Body of pancreas (tissue), 4 donors: Measurements from ENCODE around the gene NUF2. TPM values are rescaled to one million over a fixed set of nuclear protein-coding genes. Genes with fewer than 3 reads are reported as not detected.
"Not testable (repeated sequence)": the region's sequence is repeated elsewhere in the genome, so short reads cannot be mapped to it uniquely, and the experiment has no call there.

Experiments used
- ATAC-seq: fragments of 150-250 bp; one replicate; pipeline ENCODE4 v1.9.1; 2016
- DNase-seq, 4 donors: peaks; one replicate each; pipeline ENCODE4 v3.0.0-alpha.2; 2019
- H3K27ac ChIP-seq, 4 donors: fragments of 200-600 bp; sonication (generic); 1 replicate in 3 of 4; 2 replicates in 1 of 4; pipeline versions ENCODE4 v1.5.1 to v1.6.1; 2016 to 2019; ENCODE audit warnings: mild to moderate bottlenecking in 1 of 4, mixed read lengths in 1 of 4, moderate library complexity in 1 of 4
- H3K27me3 ChIP-seq, 2 donors: fragments of 200-600 bp; sonication (generic); one replicate each; pipeline ENCODE4 v1.6.0; 2016; ENCODE audit warnings: mild to moderate bottlenecking in 1 of 2
- H3K36me3 ChIP-seq, 2 donors: fragments of 200-600 bp; sonication (generic); replicated peaks in 1 of 2; 2 replicates each; pipeline ENCODE4 v1.5.1; 2016; ENCODE audit warnings: low read depth in 2 of 2; ENCODE audit not compliant: insufficient read depth in 1 of 2
- H3K4me1 ChIP-seq: fragments of 200-600 bp; sonication (generic); one replicate; pipeline ENCODE4 v1.6.0; 2016
- H3K4me3 ChIP-seq, 2 donors: fragments of 200-600 bp; sonication (generic); 1 replicate in 1 of 2; 2 replicates in 1 of 2; pipeline ENCODE4 v1.5.1; 2016 to 2019
- H3K9me3 ChIP-seq, 3 donors: fragments of 200-600 bp; sonication (generic); 1 replicate in 2 of 3; 2 replicates in 1 of 3; pipeline ENCODE4 v1.5.1; 2016
- POLR2A ChIP-seq, 3 donors: fragments of 450-650 bp; IDR thresholded peaks; one replicate each; pipeline ENCODE4 v1.6.1; 2016; ENCODE audit warnings: antibody characterized with exemption in 3 of 3, mild to moderate bottlenecking in 2 of 3
- WGBS, 2 donors: methylation state at CpG; one replicate each; pipeline ENCODE4 v1.1.5; 2017; 5-methylcytosine and 5-hydroxymethylcytosine counted together
- intact Hi-C: fragments of 100-400 bp; cut with DNase I; formaldehyde crosslinking; loops from one replicate; pipeline ENCODE4 v1.15.1; 2023
- total RNA-seq, 2 donors: library from RNA; depleted of rRNA; stranded (reverse); fragments of >200 nt; gene quantifications; one replicate each; pipeline ENCODE4 v1.1.0, GENCODE V29; 2016
- TF ChIP-seq, protein P1 (sequence below), 7 experiments: fragments of 450-650 bp in 4 of 7; fragments of 200-600 bp in 3 of 7; sonication (generic) in 3 of 7; IDR thresholded peaks; one replicate each; pipeline ENCODE4 v1.5.1; 2016 to 2019; ENCODE audit warnings: antibody characterized with exemption in 7 of 7

NUF2 gene
- total RNA-seq, 2 donors from 2014 or later: 0.66 TPM; not detected in 1

DNA sequence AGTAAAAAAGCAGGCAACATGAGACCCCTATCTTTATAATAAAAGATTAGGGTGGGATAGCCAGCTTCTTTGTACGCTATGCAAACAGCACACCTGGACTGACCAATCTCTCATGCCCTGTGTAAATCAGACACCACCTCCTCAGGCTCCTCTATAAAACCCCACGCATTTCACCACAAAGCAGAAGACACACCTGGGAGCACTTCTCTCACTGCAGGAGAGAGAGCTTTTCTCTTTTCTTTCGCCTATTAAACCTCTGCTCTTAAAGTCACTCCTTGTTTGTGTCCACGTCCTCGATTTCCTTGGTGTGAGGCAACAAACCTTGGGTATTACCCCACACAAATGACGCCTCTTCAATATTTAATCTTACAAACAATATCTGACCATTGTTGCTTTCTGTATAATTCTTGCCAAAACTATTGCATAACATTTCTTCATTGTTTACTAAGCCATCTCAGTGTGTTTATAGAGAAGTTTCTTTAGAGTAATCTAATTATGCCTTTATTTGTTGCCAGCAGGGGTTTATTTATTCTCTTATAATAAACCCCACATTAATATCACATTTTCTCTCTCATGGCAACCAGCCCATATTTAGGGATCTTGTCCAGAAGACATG is 31.6 kb upstream of the NUF2 start:
- no peak overlapping the region for H3K27ac ChIP-seq
- H3K27me3 ChIP-seq: no peaks in the 10 kb centered on the region
- H3K4me1 ChIP-seq: no peaks in the 10 kb centered on the region
- H3K9me3 ChIP-seq: no peaks in the 10 kb centered on the region
- intact Hi-C loops: no loop called here
- H3K4me3 ChIP-seq: no peak overlapping the region
- no peaks in the 10 kb centered on the region for H3K36me3 ChIP-seq
- peak; percentile 42 for ATAC-seq
- WGBS, 2 donors: 54 to 63% methylated on average over 6 of the region's 6 CpGs
- no peak for TF ChIP-seq POLR2A (IDR thresholded peaks at IDR 0.05)
- TF ChIP-seq, protein P1, sequence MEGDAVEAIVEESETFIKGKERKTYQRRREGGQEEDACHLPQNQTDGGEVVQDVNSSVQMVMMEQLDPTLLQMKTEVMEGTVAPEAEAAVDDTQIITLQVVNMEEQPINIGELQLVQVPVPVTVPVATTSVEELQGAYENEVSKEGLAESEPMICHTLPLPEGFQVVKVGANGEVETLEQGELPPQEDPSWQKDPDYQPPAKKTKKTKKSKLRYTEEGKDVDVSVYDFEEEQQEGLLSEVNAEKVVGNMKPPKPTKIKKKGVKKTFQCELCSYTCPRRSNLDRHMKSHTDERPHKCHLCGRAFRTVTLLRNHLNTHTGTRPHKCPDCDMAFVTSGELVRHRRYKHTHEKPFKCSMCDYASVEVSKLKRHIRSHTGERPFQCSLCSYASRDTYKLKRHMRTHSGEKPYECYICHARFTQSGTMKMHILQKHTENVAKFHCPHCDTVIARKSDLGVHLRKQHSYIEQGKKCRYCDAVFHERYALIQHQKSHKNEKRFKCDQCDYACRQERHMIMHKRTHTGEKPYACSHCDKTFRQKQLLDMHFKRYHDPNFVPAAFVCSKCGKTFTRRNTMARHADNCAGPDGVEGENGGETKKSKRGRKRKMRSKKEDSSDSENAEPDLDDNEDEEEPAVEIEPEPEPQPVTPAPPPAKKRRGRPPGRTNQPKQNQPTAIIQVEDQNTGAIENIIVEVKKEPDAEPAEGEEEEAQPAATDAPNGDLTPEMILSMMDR (IDR thresholded peaks at IDR 0.05): no peak
- DNase-seq: peak in 1 of 4 donors; percentile 2

DNA sequence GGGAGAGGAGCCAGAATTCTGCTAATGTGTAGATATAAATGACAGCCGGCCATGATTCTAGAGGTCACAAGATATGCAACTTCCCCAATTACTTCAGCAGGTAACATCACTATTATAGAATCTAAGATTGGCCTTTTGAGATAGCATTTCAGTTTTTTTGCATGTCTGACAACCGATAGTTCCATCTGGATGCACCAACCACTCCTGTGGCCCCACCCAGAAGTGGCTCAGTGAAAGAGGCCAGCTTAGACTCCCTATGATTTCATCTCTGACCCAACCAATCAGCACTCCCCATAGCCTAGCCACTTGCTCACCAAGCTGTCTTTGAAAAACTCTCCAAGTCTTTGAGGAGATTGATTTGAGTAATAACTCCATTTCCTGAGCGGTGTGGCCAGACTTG is 30.3 kb upstream of the NUF2 start:
- no peak for DNase-seq
- 87 to 93% methylated on average over 3 of the region's 3 CpGs for WGBS, 2 donors
- H3K27me3 ChIP-seq: no peaks in the 10 kb centered on the region
- H3K36me3 ChIP-seq: no peaks in the 10 kb centered on the region
- TF ChIP-seq, protein P1 (IDR thresholded peaks at IDR 0.05): no peak
- TF ChIP-seq POLR2A (IDR thresholded peaks at IDR 0.05): no peak
- intact Hi-C loops: no loop called here
- no peaks in the 10 kb centered on the region for H3K4me1 ChIP-seq
- H3K27ac ChIP-seq: no peak overlapping the region
- H3K4me3 ChIP-seq: no peak overlapping the region
- no peaks in the 10 kb centered on the region for H3K9me3 ChIP-seq
- ATAC-seq: no peak

DNA sequence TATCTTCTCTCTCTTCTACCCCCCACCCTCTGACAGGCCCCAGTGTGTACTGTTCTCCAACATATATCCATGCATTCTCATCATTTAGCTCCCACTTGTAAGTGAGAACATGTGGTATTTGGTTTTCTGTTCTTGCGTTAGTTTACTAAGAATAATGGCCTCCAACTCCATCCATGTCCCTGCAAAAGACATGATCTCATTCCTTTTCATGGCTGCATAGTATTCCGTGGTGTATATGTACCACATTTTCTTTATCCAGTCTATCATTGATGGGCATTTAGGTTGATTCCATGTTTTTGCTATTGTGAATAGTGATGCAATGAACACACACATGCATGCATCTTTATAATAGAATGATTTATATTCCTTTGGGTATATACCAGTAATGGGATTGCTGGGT is 29.6 kb upstream of the NUF2 start:
- H3K27me3 ChIP-seq, ATAC-seq, H3K36me3 ChIP-seq, intact Hi-C loops, DNase-seq, H3K27ac ChIP-seq, H3K4me1 ChIP-seq, H3K4me3 ChIP-seq, H3K9me3 ChIP-seq: not testable (repeated sequence)
- 94 to 95% methylated on average over 2 of the region's 2 CpGs for WGBS, 2 donors

DNA sequence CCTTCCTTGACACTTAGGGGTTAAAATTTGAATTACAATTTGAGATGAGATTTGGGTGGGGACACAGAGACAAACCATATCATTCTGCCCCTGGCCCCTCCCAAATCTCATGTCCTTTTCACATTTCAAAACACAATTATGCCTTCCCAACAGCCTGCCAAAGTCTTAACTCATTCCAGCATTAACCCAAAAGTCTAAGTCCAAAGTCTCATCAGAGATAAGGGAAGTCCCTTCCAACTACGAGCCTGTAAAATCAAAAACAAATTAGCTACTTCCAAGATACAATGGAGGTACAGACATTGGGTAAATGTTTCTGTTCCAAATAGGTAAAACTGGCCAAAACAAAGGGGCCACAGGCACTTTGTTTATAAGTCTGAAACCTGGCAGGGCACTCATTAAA is 28.3 kb upstream of the NUF2 start:
- H3K36me3 ChIP-seq, intact Hi-C loops, H3K27ac ChIP-seq, DNase-seq, H3K4me1 ChIP-seq, H3K27me3 ChIP-seq, H3K9me3 ChIP-seq, H3K4me3 ChIP-seq, ATAC-seq: not testable (repeated sequence)
- WGBS, 2 donors: 30 to 35% methylated on average over 1 of the region's 1 CpG

DNA sequence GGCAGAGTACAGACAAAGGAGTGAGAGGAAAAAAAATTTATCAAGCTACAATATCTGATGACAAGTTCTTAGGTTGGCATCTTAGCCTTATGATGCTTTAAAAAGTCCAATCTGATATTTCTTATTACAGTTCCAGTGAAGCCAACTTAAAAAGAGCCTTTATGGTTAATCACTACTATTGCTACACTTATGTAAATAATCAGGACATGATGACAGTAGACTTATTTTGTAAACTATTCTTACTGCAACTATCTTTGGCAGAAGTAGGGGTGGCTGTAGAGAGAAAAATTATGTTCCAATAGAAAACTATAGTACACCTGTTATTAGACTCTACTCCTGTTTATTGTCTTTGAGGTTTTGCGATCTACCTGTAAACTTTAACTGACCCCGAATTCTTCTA is 25.8 kb upstream of the NUF2 start:
- Histone ChIP-seq H3K27me3 (no peaks in the 10 kb centered on the region), H3K27ac (no peak overlapping the region), H3K4me3 (no peak overlapping the region), H3K36me3 (no peaks in the 10 kb centered on the region), H3K4me1 (no peaks in the 10 kb centered on the region), H3K9me3 (no peaks in the 10 kb centered on the region)
- ATAC-seq (no peak), DNase-seq (no peak)
- no peak for TF ChIP-seq POLR2A (IDR thresholded peaks at IDR 0.05)
- TF ChIP-seq, protein P1 (IDR thresholded peaks at IDR 0.05): no peak
- intact Hi-C loops: no loop called here
- 94 to 97% methylated on average over 2 of the region's 2 CpGs for WGBS, 2 donors
